ENCODE measurements around the gene FAM83D.

The FAM83D gene

DNA sequence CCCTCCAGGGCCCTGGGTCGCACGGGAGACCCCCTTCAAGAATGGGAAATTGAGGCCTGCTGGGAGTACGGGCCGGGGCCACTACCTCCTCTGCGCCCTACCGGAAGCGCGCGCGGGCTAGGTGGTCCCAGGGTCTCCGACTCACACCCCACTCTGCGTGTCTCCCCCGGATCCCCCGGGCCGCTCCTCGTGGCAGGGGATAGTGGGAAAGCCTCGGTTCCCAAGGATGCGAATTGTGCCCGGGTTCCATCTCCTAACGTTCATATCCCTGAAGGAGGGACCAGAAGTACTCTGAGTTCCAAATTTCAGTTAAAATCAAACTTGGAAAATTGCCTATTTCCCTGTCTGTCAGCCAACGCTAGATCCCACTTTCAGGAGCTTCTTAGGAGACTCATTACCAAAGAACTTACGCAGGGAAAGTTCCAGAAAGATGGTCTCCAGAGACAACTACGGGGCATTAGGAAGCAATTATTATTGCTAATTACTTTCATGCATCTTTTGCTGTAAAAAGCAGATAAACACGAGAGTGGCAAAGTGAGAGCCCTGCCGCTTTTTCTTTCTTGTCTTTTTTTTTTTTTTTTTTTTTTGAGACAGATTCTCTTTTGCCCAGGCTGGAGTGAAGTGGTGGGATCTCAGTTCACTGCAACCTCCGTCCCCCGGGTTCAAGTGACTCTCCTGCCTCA, 858 bp downstream of the FAM83D start:
- Histone ChIP-seq H3K4me3 (ENCODE audit: low read length in 2 of 2) (peak overlapping the region; percentile 90 to 96), H3K79me1 (ENCODE audit: low read depth, low read length) (peaks cover 18% of the 10 kb centered on the region), H2BK15ac (ENCODE audit: low read length) (peak overlapping the region; percentile 93), H3K18ac (ENCODE audit: low read length) (peak overlapping the region; percentile 96), H3K27ac (replicated peaks; ENCODE audit: low read length) (peak overlapping the region; percentile 21), H3K9me3 (replicated peaks in 1 of 2; ENCODE audit: control insufficient read depth in 2 of 2, insufficient read depth in 1 of 2, low read depth in 1 of 2, low read length in 2 of 2) (no peaks in the 10 kb centered on the region), H2BK120ac (ENCODE audit: low read depth, low read length) (peak overlapping the region; percentile 44), H3K4me2 (ENCODE audit: insufficient read depth, low read length, poor library complexity, severe bottlenecking) (peak overlapping the region; percentile 86), H3K27me3 (ENCODE audit: control insufficient read depth in 3 of 3, insufficient read depth in 3 of 3, low read depth in 1 of 3, low read length in 3 of 3) (no peaks in the 10 kb centered on the region), H3K23ac (ENCODE audit: low read depth, low read length, poor library complexity) (peak overlapping the region; percentile 97), H3K36me3 (replicated peaks in 1 of 2; ENCODE audit: control insufficient read depth in 2 of 2, insufficient read depth in 2 of 2, low read length in 2 of 2) (peaks cover 8 to 36% of the 10 kb centered on the region in 2 donors), H3K9ac (ENCODE audit: low read depth, low read length, poor library complexity) (peak overlapping the region; percentile 97), H2AFZ (ENCODE audit: low read length) (peak overlapping the region; percentile 93), H4K91ac (ENCODE audit: low read depth, low read length, poor library complexity) (no peak overlapping the region), H3K4ac (ENCODE audit: low read length) (peak overlapping the region; percentile 13), H3K14ac (ENCODE audit: low read length) (peak overlapping the region; percentile 100), H4K8ac (ENCODE audit: low read depth, low read length) (no peak overlapping the region), H2BK12ac (ENCODE audit: low read length) (no peak overlapping the region), H2AK5ac (ENCODE audit: low read depth, low read length) (peak overlapping the region; percentile 90), H3K4me1 (ENCODE audit: control insufficient read depth in 2 of 2, insufficient read depth in 1 of 2, low read depth in 1 of 2, low read length in 2 of 2) (peaks cover 5 to 16% of the 10 kb centered on the region in 2 donors), H2BK5ac (ENCODE audit: low read length) (peak overlapping the region; percentile 85)
- WGBS, 2 donors (ENCODE audit: extremely low coverage in 2 of 2, insufficient read length in 2 of 2, insufficient replicate concordance in 1 of 2): no CpG with 5 or more reads among the region's 27 CpGs
- DNase-seq (ENCODE audit: low spot score): no peak

DNA sequence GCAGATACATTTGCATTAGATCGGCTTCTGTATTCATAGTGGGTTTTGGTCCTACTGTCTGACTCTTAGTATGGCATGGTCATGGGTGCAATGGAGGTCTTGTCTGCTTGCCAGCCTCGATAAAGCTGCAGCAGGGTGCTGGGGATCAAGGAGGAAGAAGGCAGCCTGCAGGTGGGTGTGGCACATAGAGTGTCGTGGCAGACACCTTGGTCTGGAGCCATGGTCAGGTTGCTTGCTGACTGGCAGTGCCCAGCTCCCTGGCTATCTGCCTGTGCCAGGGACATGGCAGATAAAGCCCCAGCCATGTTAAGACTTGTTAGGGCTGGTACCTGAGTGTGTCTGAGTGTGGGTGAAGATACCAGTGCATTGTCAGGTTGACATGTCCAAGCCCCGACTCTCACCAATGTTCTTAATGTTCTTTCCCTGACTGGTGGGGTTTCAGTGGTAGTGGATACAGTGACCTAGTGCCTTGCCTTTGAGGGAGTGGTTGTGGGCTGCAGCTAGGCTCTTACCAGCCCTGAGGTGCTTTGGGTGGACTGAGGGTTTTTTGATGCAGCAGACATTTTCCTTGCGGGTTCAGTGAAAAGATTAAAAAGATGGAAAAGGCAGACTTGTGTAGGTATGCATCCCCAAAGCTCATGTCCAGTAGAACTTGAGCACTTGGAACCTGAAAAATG, 1.8 kb downstream of the FAM83D start:
- no peak overlapping the region for H3K4ac ChIP-seq (ENCODE audit: low read length)
- H3K4me2 ChIP-seq (ENCODE audit: insufficient read depth, low read length, poor library complexity, severe bottlenecking): peak overlapping the region; percentile 56
- H2BK15ac ChIP-seq (ENCODE audit: low read length): no peak overlapping the region
- H2BK12ac ChIP-seq (ENCODE audit: low read length): no peak overlapping the region
- peak overlapping the region; percentile 59 for H3K23ac ChIP-seq (ENCODE audit: low read depth, low read length, poor library complexity)
- peak overlapping the region; percentile 69 to 96 for H3K4me3 ChIP-seq (ENCODE audit: low read length in 2 of 2)
- peaks cover 5 to 19% of the 10 kb centered on the region in 2 donors for H3K4me1 ChIP-seq (ENCODE audit: control insufficient read depth in 2 of 2, insufficient read depth in 1 of 2, low read depth in 1 of 2, low read length in 2 of 2)
- no peak overlapping the region for H2AFZ ChIP-seq (ENCODE audit: low read length)
- H3K27ac ChIP-seq (replicated peaks; ENCODE audit: low read length): no peak overlapping the region
- H2AK5ac ChIP-seq (ENCODE audit: low read depth, low read length): no peak overlapping the region
- peaks cover 18% of the 10 kb centered on the region for H3K79me1 ChIP-seq (ENCODE audit: low read depth, low read length)
- no peak overlapping the region for H4K91ac ChIP-seq (ENCODE audit: low read depth, low read length, poor library complexity)
- no peak for DNase-seq (ENCODE audit: low spot score)
- no peak overlapping the region for H3K18ac ChIP-seq (ENCODE audit: low read length)
- H2BK5ac ChIP-seq (ENCODE audit: low read length): no peak overlapping the region
- no peaks in the 10 kb centered on the region for H3K9me3 ChIP-seq (replicated peaks in 1 of 2; ENCODE audit: control insufficient read depth in 2 of 2, insufficient read depth in 1 of 2, low read depth in 1 of 2, low read length in 2 of 2)
- peak overlapping the region; percentile 30 for H3K9ac ChIP-seq (ENCODE audit: low read depth, low read length, poor library complexity)
- WGBS, 2 donors (ENCODE audit: extremely low coverage in 2 of 2, insufficient read length in 2 of 2, insufficient replicate concordance in 1 of 2): no CpG with 5 or more reads among the region's 5 CpGs
- no peak overlapping the region for H3K14ac ChIP-seq (ENCODE audit: low read length)
- H2BK120ac ChIP-seq (ENCODE audit: low read depth, low read length): no peak overlapping the region
- H4K8ac ChIP-seq (ENCODE audit: low read depth, low read length): no peak overlapping the region
- no peaks in the 10 kb centered on the region for H3K27me3 ChIP-seq (ENCODE audit: control insufficient read depth in 3 of 3, insufficient read depth in 3 of 3, low read depth in 1 of 3, low read length in 3 of 3)
- H3K36me3 ChIP-seq (replicated peaks in 1 of 2; ENCODE audit: control insufficient read depth in 2 of 2, insufficient read depth in 2 of 2, low read length in 2 of 2): peaks cover 8 to 42% of the 10 kb centered on the region in 2 donors

DNA sequence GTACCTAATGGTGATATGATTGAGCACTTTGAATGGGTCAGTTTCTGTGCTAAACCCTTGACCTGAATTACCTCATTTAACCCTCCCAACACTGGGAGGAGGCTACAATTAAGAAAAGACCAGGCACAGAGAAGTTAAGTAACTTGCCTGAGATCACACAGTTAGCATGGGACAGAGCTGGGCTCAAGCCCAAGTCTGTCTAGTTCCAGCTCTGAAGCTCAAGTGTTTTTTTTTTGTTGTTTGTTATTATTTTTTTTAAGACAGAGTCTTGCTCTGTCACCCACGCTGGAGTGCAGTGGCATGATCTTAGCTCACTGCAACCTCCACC, 4.0 kb downstream of the FAM83D start:
- H2AK5ac ChIP-seq (ENCODE audit: low read depth, low read length): no peak overlapping the region
- no peak overlapping the region for H4K91ac ChIP-seq (ENCODE audit: low read depth, low read length, poor library complexity)
- H2BK120ac ChIP-seq (ENCODE audit: low read depth, low read length): no peak overlapping the region
- no peak overlapping the region for H2BK5ac ChIP-seq (ENCODE audit: low read length)
- no peak overlapping the region for H3K14ac ChIP-seq (ENCODE audit: low read length)
- no peak overlapping the region for H3K4me3 ChIP-seq (ENCODE audit: low read length in 2 of 2)
- H2BK12ac ChIP-seq (ENCODE audit: low read length): no peak overlapping the region
- H3K4me1 ChIP-seq (ENCODE audit: control insufficient read depth in 2 of 2, insufficient read depth in 1 of 2, low read depth in 1 of 2, low read length in 2 of 2): peaks cover 5 to 19% of the 10 kb centered on the region in 2 donors
- H3K9ac ChIP-seq (ENCODE audit: low read depth, low read length, poor library complexity): no peak overlapping the region
- no CpG with 5 or more reads among the region's 1 CpG for WGBS, 2 donors (ENCODE audit: extremely low coverage in 2 of 2, insufficient read length in 2 of 2, insufficient replicate concordance in 1 of 2)
- DNase-seq (ENCODE audit: low spot score): no peak
- H3K79me1 ChIP-seq (ENCODE audit: low read depth, low read length): peaks cover 18% of the 10 kb centered on the region
- no peak overlapping the region for H2AFZ ChIP-seq (ENCODE audit: low read length)
- H3K23ac ChIP-seq (ENCODE audit: low read depth, low read length, poor library complexity): no peak overlapping the region
- H3K27me3 ChIP-seq (ENCODE audit: control insufficient read depth in 3 of 3, insufficient read depth in 3 of 3, low read depth in 1 of 3, low read length in 3 of 3): no peaks in the 10 kb centered on the region
- no peak overlapping the region for H3K4ac ChIP-seq (ENCODE audit: low read length)
- H3K4me2 ChIP-seq (ENCODE audit: insufficient read depth, low read length, poor library complexity, severe bottlenecking): no peak overlapping the region
- no peak overlapping the region for H3K18ac ChIP-seq (ENCODE audit: low read length)
- peaks cover 8 to 56% of the 10 kb centered on the region in 2 donors for H3K36me3 ChIP-seq (replicated peaks in 1 of 2; ENCODE audit: control insufficient read depth in 2 of 2, insufficient read depth in 2 of 2, low read length in 2 of 2)
- no peak overlapping the region for H2BK15ac ChIP-seq (ENCODE audit: low read length)
- no peak overlapping the region for H3K27ac ChIP-seq (replicated peaks; ENCODE audit: low read length)
- H3K9me3 ChIP-seq (replicated peaks in 1 of 2; ENCODE audit: control insufficient read depth in 2 of 2, insufficient read depth in 1 of 2, low read depth in 1 of 2, low read length in 2 of 2): no peaks in the 10 kb centered on the region
- no peak overlapping the region for H4K8ac ChIP-seq (ENCODE audit: low read depth, low read length)

DNA sequence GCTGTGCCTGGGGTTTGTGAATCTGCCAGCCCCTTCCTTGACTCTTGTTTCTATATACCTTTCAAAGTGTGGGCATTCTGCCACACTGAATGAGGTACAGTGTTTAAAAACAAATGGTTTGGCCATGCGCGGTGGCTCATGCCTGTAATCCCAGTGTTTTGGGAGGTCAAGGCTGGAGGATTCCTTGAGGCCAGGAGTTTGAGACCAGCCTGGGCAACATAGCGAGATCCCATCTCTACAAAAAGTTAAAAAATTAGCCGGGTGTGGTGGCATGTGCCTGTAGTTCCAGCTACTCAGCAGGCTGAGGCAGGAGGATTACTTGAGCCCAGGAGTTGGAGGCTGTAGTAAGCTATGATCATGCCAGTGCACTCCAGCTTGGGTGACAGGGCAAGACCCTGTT, 5.8 kb downstream of the FAM83D start:
- H4K8ac ChIP-seq (ENCODE audit: low read depth, low read length): no peak overlapping the region
- H3K4ac ChIP-seq (ENCODE audit: low read length): no peak overlapping the region
- no peak overlapping the region for H2BK15ac ChIP-seq (ENCODE audit: low read length)
- H3K23ac ChIP-seq (ENCODE audit: low read depth, low read length, poor library complexity): no peak overlapping the region
- H2BK120ac ChIP-seq (ENCODE audit: low read depth, low read length): no peak overlapping the region
- DNase-seq (ENCODE audit: low spot score): no peak
- no peak overlapping the region for H2AFZ ChIP-seq (ENCODE audit: low read length)
- H3K9me3 ChIP-seq (replicated peaks in 1 of 2; ENCODE audit: control insufficient read depth in 2 of 2, insufficient read depth in 1 of 2, low read depth in 1 of 2, low read length in 2 of 2): no peaks in the 10 kb centered on the region
- H3K4me1 ChIP-seq (ENCODE audit: control insufficient read depth in 2 of 2, insufficient read depth in 1 of 2, low read depth in 1 of 2, low read length in 2 of 2): peaks cover 5 to 25% of the 10 kb centered on the region in 2 donors
- WGBS, 2 donors (ENCODE audit: extremely low coverage in 2 of 2, insufficient read length in 2 of 2, insufficient replicate concordance in 1 of 2): no CpG with 5 or more reads among the region's 4 CpGs
- no peak overlapping the region for H3K4me3 ChIP-seq (ENCODE audit: low read length in 2 of 2)
- no peak overlapping the region for H3K27ac ChIP-seq (replicated peaks; ENCODE audit: low read length)
- no peak overlapping the region for H3K14ac ChIP-seq (ENCODE audit: low read length)
- H3K4me2 ChIP-seq (ENCODE audit: insufficient read depth, low read length, poor library complexity, severe bottlenecking): no peak overlapping the region
- H2BK5ac ChIP-seq (ENCODE audit: low read length): no peak overlapping the region
- no peak overlapping the region for H3K9ac ChIP-seq (ENCODE audit: low read depth, low read length, poor library complexity)
- H3K27me3 ChIP-seq (ENCODE audit: control insufficient read depth in 3 of 3, insufficient read depth in 3 of 3, low read depth in 1 of 3, low read length in 3 of 3): no peaks in the 10 kb centered on the region
- no peak overlapping the region for H2BK12ac ChIP-seq (ENCODE audit: low read length)
- H3K36me3 ChIP-seq (replicated peaks in 1 of 2; ENCODE audit: control insufficient read depth in 2 of 2, insufficient read depth in 2 of 2, low read length in 2 of 2): peaks cover 14 to 73% of the 10 kb centered on the region in 2 donors
- H2AK5ac ChIP-seq (ENCODE audit: low read depth, low read length): no peak overlapping the region
- H3K18ac ChIP-seq (ENCODE audit: low read length): no peak overlapping the region
- H3K79me1 ChIP-seq (ENCODE audit: low read depth, low read length): peaks cover 17% of the 10 kb centered on the region
- H4K91ac ChIP-seq (ENCODE audit: low read depth, low read length, poor library complexity): no peak overlapping the region
